ENCODE data around the gene KANSL1. TPM values are rescaled to one million over a fixed set of nuclear protein-coding genes. Genes with fewer than 3 reads are reported as not detected.

KANSL1 gene
- total and polyA plus RNA-seq, 9 of the 15 experiments (the other 6 are each of a cell fraction or from before 2014, with no cell fraction given), result 3.6 to 55.4 (median 31.8) TPM

DNA sequence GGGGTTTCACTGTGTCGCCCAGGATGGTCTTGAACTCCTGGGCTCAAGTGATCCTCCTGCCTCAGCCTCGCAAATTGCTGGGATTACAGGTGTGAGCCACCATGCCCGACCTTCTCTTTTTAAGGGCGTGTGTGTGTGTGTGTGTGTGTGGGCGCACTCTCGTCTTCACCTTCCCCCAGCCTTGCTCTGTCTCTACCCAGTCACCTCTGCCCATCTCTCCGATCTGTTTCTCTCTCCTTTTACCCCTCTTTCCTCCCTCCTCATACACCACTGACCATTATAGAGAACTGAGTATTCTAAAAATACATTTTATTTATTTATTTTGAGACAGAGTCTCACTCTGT is 190.3 kb downstream of the KANSL1 start:
- Histone ChIP-seq H3K4me3 (no peak overlapping the region), H3K4me2 (ENCODE audit: insufficient read depth, low read length) (no peak overlapping the region), H4K20me1 (replicated peaks; ENCODE audit: control insufficient read depth, insufficient read depth, low read length) (no peaks in the 10 kb centered on the region), H3K9ac (ENCODE audit: insufficient read depth in 1 of 2, low read depth in 2 of 2, low read length in 2 of 2) (no peak overlapping the region), H3K36me3 (ENCODE audit: control insufficient read depth, insufficient read depth, low read length) (no peaks in the 10 kb centered on the region), H3K79me2 (ENCODE audit: control insufficient read depth, insufficient read depth, low read length) (no peaks in the 10 kb centered on the region), H2AFZ (ENCODE audit: low read depth, low read length) (no peak overlapping the region), H3K27ac (ENCODE audit: extremely low read depth, low read depth, low read length) (no peak overlapping the region), H3K9me3 (replicated peaks; ENCODE audit: control insufficient read depth, insufficient read depth, low read depth, low read length) (no peaks in the 10 kb centered on the region), H3K9me1 (ENCODE audit: control insufficient read depth, insufficient read depth, low read length) (no peaks in the 10 kb centered on the region), H3K27me3 (ENCODE audit: control insufficient read depth in 2 of 2, insufficient read depth in 2 of 2, low read length in 2 of 2) (no peaks in the 10 kb centered on the region), H3K4me1 (replicated peaks in 1 of 2; ENCODE audit: control insufficient read depth in 2 of 2, insufficient read depth in 2 of 2, low read length in 2 of 2) (peaks cover 0 to 10% of the 10 kb centered on the region in 2 experiments; a peak in 2 of 5 replicates)
- TF ChIP-seq MAFG (tag; conservative IDR thresholded peaks at IDR 0.05), result no peak
- no peak for TF ChIP-seq CREM (IDR thresholded peaks at IDR 0.05; ENCODE audit: low read depth)
- TF ChIP-seq BCOR (IDR thresholded peaks at IDR 0.05), result 0 out of 2 replicates have a peak, but pooled peaks have one; percentile 2
- BruUV-seq (replicated peaks), result no TSS peak
- in situ Hi-C loops (cut with MboI) (loop anchor here (5.0 to 10.0 kb wide), 2 partner anchors 214 to 282 kb away; no protein-coding TSS in a partner anchor), intact Hi-C loops (cut with micrococcal nuclease) (loop anchor here (2.0 kb wide), 2 partner anchors 190 to 210 kb away; partner anchors contain the start of gene KANSL1)
- ChIA-PET CTCF (ENCODE audit: low intra/inter-chr PET ratio) (interaction anchor here (0.6 to 1.6 kb wide), 3 partner anchors 41 to 210 kb away, joined by 4 to 14 read pairs (median 9); no protein-coding TSS in a partner anchor), POLR2A (interaction anchor here (0.6 to 1.4 kb wide), 2 partner anchors 12 to 183 kb away, joined by 3 read pairs; no protein-coding TSS in a partner anchor)
- peak; percentile 16; the same call in 1 of the 3 replicates for ATAC-seq
- WGBS (ENCODE audit: insufficient coverage, low coverage, missing lambda C conversion rate), result 10% methylated on average over 5 of the region's 7 CpGs
- no peak for DNase-seq (ENCODE audit: extremely low read depth in 1 of 4, low spot score in 3 of 4)
- no peak for FAIRE-seq

DNA sequence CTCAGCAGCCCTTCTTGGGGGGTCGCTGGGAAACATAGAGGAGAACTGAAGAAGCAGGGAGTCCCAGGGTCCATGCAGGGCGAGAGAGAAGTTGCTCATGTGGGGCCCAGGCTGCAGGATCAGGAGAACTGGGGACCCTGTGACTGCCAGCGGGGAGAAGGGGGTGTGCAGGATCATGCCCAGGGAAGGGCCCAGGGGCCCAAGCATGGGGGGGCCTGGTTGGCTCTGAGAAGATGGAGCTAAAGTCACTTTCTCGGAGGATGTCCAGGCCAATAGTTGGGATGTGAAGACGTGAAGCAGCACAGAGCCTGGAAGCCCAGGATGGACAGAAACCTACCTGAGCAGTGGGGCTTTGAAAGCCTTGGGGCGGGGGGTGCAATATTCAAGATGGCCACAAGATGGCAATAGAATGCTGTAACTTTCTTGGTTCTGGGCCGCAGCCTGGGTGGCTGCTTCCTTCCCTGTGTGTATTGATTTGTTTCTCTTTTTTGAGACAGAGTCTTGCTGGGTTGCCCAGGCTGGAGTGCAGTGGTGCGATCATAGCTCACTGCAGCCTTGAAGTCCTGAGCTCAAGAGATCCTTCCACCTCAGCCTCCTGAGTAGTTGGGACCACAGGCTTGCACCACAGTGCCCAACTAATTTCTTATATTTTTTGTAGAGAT is 190.8 kb downstream of the KANSL1 start:
- 17% methylated on average over 6 of the region's 8 CpGs for WGBS (ENCODE audit: insufficient coverage, low coverage, missing lambda C conversion rate)
- FAIRE-seq, result peak; percentile 98
- TF ChIP-seq, protein P1, sequence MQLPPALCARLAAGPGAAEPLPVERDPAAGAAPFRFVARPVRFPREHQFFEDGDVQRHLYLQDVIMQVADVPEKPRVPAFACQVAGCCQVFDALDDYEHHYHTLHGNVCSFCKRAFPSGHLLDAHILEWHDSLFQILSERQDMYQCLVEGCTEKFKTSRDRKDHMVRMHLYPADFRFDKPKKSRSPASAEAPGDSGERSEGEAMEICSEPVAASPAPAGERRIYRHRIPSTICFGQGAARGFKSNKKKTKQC (CRISPR knock-in tag; IDR thresholded peaks at IDR 0.05), result no peak
- TF ChIP-seq SIN3A (IDR thresholded peaks at IDR 0.05; ENCODE audit: borderline replicate concordance in 2 of 2, control insufficient read depth in 1 of 2, low read depth in 2 of 2, low read length in 2 of 2) (no peak), JUN (IDR thresholded peaks at IDR 0.05; ENCODE audit: borderline replicate concordance, low read depth, low read length) (no peak), JUN (CRISPR knock-in tag; IDR thresholded peaks at IDR 0.05; ENCODE audit: borderline replicate concordance) (no peak), RBBP5 (IDR thresholded peaks at IDR 0.05; ENCODE audit: borderline replicate concordance, insufficient read depth, low read length, poor library complexity, severe bottlenecking) (no peak), NRF1 (conservative IDR thresholded peaks at IDR 0.05 in 1 of 2, IDR thresholded peaks at IDR 0.05 in 1 of 2) (no peak), SREBF2 (CRISPR knock-in tag; IDR thresholded peaks at IDR 0.05) (no peak), NELFE (IDR thresholded peaks at IDR 0.05; ENCODE audit: insufficient read depth, insufficient read length) (no peak)
- TF ChIP-seq, protein P2, sequence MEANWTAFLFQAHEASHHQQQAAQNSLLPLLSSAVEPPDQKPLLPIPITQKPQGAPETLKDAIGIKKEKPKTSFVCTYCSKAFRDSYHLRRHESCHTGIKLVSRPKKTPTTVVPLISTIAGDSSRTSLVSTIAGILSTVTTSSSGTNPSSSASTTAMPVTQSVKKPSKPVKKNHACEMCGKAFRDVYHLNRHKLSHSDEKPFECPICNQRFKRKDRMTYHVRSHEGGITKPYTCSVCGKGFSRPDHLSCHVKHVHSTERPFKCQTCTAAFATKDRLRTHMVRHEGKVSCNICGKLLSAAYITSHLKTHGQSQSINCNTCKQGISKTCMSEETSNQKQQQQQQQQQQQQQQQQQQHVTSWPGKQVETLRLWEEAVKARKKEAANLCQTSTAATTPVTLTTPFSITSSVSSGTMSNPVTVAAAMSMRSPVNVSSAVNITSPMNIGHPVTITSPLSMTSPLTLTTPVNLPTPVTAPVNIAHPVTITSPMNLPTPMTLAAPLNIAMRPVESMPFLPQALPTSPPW (CRISPR knock-in tag; IDR thresholded peaks at IDR 0.05), result peak; percentile 48

More for the DNA sequence above, 190.8 kb downstream of the KANSL1 start:
- CTCF ChIA-PET (ENCODE audit: low intra/inter-chr PET ratio), result interaction anchor here (0.6 to 1.6 kb wide), 4 partner anchors 42 to 284 kb away, joined by 4 to 14 read pairs (median 8); no protein-coding TSS in a partner anchor
- no peaks in the 10 kb centered on the region for H3K9me3 ChIP-seq (replicated peaks; ENCODE audit: control insufficient read depth, insufficient read depth, low read depth, low read length)
- POLR2A ChIA-PET, result interaction anchor here (0.6 to 1.4 kb wide), 2 partner anchors 32 to 162 kb away, joined by 3 to 4 read pairs; no protein-coding TSS in a partner anchor
- no peaks in the 10 kb centered on the region for H3K9me1 ChIP-seq (ENCODE audit: control insufficient read depth, insufficient read depth, low read length)
- no peak overlapping the region for H3K4me2 ChIP-seq (ENCODE audit: insufficient read depth, low read length)
- H3K36me3 ChIP-seq (ENCODE audit: control insufficient read depth, insufficient read depth, low read length), result no peaks in the 10 kb centered on the region
- no TSS peak for BruUV-seq (replicated peaks)
- ATAC-seq (peak; percentile 95), DNase-seq (ENCODE audit: extremely low read depth in 1 of 4, low spot score in 3 of 4) (peak; percentile 74 to 79 (median 76))
- no peaks in the 10 kb centered on the region for H3K27me3 ChIP-seq (ENCODE audit: control insufficient read depth in 2 of 2, insufficient read depth in 2 of 2, low read length in 2 of 2)
- H3K27ac ChIP-seq (ENCODE audit: extremely low read depth, low read depth, low read length), result no peak overlapping the region
- H4K20me1 ChIP-seq (replicated peaks; ENCODE audit: control insufficient read depth, insufficient read depth, low read length), result no peaks in the 10 kb centered on the region
- no peaks in the 10 kb centered on the region for H3K79me2 ChIP-seq (ENCODE audit: control insufficient read depth, insufficient read depth, low read length)
- peaks cover 0 to 12% of the 10 kb centered on the region in 2 experiments; a peak in 2 of 5 replicates for H3K4me1 ChIP-seq (replicated peaks in 1 of 2; ENCODE audit: control insufficient read depth in 2 of 2, insufficient read depth in 2 of 2, low read length in 2 of 2)
- no peak overlapping the region for H3K4me3 ChIP-seq
- intact Hi-C loops (cut with micrococcal nuclease), result loop anchor here (2.0 kb wide), 2 partner anchors 190 to 210 kb away; partner anchors contain the start of gene KANSL1
- H2AFZ ChIP-seq (ENCODE audit: low read depth, low read length), result no peak overlapping the region
- peak overlapping the region in 1 of 2 experiments; percentile 3; a peak in 1 of 4 replicates for H3K9ac ChIP-seq (ENCODE audit: insufficient read depth in 1 of 2, low read depth in 2 of 2, low read length in 2 of 2)
- in situ Hi-C loops (cut with MboI), result loop anchor here (5.0 to 10.0 kb wide), 2 partner anchors 215 to 282 kb away; no protein-coding TSS in a partner anchor

Measured in K562 (cell line).